Breast epithelium (tissue), 4 donors: Measurements from ENCODE around the gene LMAN2. TPM values are rescaled to one million over a fixed set of nuclear protein-coding genes. Genes with fewer than 3 reads are reported as not detected.

Source experiments
- DNase-seq, 2 donors: peaks; one replicate each; pipeline ENCODE4 v3.0.0-alpha.2; 2019; ENCODE audit warnings: low spot score in 2 of 2
- H3K27ac ChIP-seq, 2 donors: fragments of 200-600 bp; sonication (generic) in 1 of 2; one replicate each; pipeline ENCODE4 v1.5.1; 2016 to 2019; ENCODE audit warnings: mild to moderate bottlenecking in 1 of 2
- H3K27me3 ChIP-seq, 2 donors: fragments of 200-600 bp; sonication (generic) in 1 of 2; one replicate each; pipeline versions ENCODE4 v1.5.1 to v1.6.0; 2017 to 2019; ENCODE audit warnings: control low read depth in 1 of 2, mild to moderate bottlenecking in 1 of 2
- H3K36me3 ChIP-seq: fragments of 200-600 bp; one replicate; pipeline ENCODE4 v1.5.1; 2019
- H3K4me1 ChIP-seq, 2 donors: fragments of 200-600 bp; sonication (generic); one replicate each; pipeline ENCODE4 v1.5.1; 2016 to 2019; ENCODE audit warnings: control low read depth in 1 of 2
- H3K4me3 ChIP-seq, 3 donors: fragments of 200-600 bp; sonication (generic); 1 replicate in 2 of 3; 2 replicates in 1 of 3; pipeline ENCODE4 v1.5.1; 2016 to 2019; ENCODE audit warnings: mild to moderate bottlenecking in 3 of 3, moderate library complexity in 2 of 3
- H3K9me3 ChIP-seq, 2 donors: fragments of 200-600 bp; sonication (generic) in 1 of 2; one replicate each; pipeline ENCODE4 v1.5.1; 2016 to 2019; ENCODE audit warnings: control low read depth in 1 of 2
- CTCF ChIP-seq, 3 donors: fragments of 450-650 bp; IDR thresholded peaks; one replicate each; pipeline ENCODE4 v1.5.1; 2016 to 2017; ENCODE audit warnings: antibody characterized with exemption in 3 of 3, mild to moderate bottlenecking in 3 of 3, moderate library complexity in 3 of 3
- POLR2A ChIP-seq: fragments of 450-650 bp; IDR thresholded peaks from one replicate; pipeline ENCODE4 v1.6.1; 2016; ENCODE audit warnings: antibody characterized with exemption, mild to moderate bottlenecking, moderate library complexity
- POLR2AphosphoS5 ChIP-seq, 3 donors: sonication (generic); formaldehyde crosslinking; IDR thresholded peaks; one replicate each; pipeline ENCODE4 v1.6.1; 2017; ENCODE audit warnings: antibody characterized with exemption in 3 of 3
- intact Hi-C: fragments of 100-400 bp; cut with DNase I; formaldehyde crosslinking; loops from one replicate; pipeline ENCODE4 v1.15.1; 2023; ENCODE audit warnings: low total_unique reads
- total RNA-seq, 3 donors: library from RNA; depleted of rRNA; stranded (reverse); fragments of >200 nt; gene quantifications; one replicate each; pipeline ENCODE4 v1.1.0, GENCODE V29; 2016

The LMAN2 gene
- total RNA-seq, 3 donors from 2014 or later: 139 to 188 (median 170) TPM

- intact Hi-C loops: loop anchor here (10.0 kb wide), 1 partner anchor 54 kb away; no protein-coding TSS in a partner anchor
- Histone ChIP-seq H3K27me3 (no peaks in the 10 kb centered on the region), H3K9me3 (no peaks in the 10 kb centered on the region), H3K27ac (no peak overlapping the region), H3K4me3 (no peak overlapping the region), H3K36me3 (no peaks in the 10 kb centered on the region), H3K4me1 (peaks cover 10 to 13% of the 10 kb centered on the region in 2 donors)
- TF ChIP-seq POLR2A (no peak), POLR2AphosphoS5 (IDR thresholded peaks at IDR 0.05) (no peak), CTCF (IDR thresholded peaks at IDR 0.05) (no peak)
- peak in 1 of 2 donors; percentile 48 for DNase-seq
These were observed 41.1 kb downstream of the LMAN2 start for GRCh38 chr5:177310332-177310731.

- Histone ChIP-seq H3K4me1 (peaks cover 10 to 21% of the 10 kb centered on the region in 2 donors), H3K9me3 (no peaks in the 10 kb centered on the region), H3K36me3 (no peaks in the 10 kb centered on the region), H3K27ac (no peak overlapping the region), H3K4me3 (no peak overlapping the region), H3K27me3 (no peaks in the 10 kb centered on the region)
- TF ChIP-seq CTCF (IDR thresholded peaks at IDR 0.05) (peak; percentile 47 to 66 (median 50)), POLR2AphosphoS5 (IDR thresholded peaks at IDR 0.05) (no peak)
- peak in 1 of 2 donors; percentile 63 for DNase-seq
- intact Hi-C loops: loop anchor here (10.0 kb wide), 1 partner anchor 55 kb away; no protein-coding TSS in a partner anchor
These were observed 41.9 kb downstream of the LMAN2 start for GRCh38 chr5:177309351-177310191.

- Histone ChIP-seq H3K36me3 (no peaks in the 10 kb centered on the region), H3K27ac (no peak overlapping the region), H3K4me3 (no peak overlapping the region), H3K4me1 (peaks cover 10 to 24% of the 10 kb centered on the region in 2 donors), H3K9me3 (no peaks in the 10 kb centered on the region), H3K27me3 (no peaks in the 10 kb centered on the region)
- no peak for TF ChIP-seq POLR2AphosphoS5 (IDR thresholded peaks at IDR 0.05)
- TF ChIP-seq CTCF (IDR thresholded peaks at IDR 0.05): no peak
- TF ChIP-seq POLR2A: no peak
- intact Hi-C loops: no loop called here
- no peak for DNase-seq
These were observed 42.7 kb downstream of the LMAN2 start for GRCh38 chr5:177308740-177309139.

GRCh38 chr5:177307544-177308363 lies 43.7 kb downstream of the LMAN2 start:
- peak overlapping the region in 1 of 3 donors; percentile 3 for H3K4me3 ChIP-seq
- no peaks in the 10 kb centered on the region for H3K9me3 ChIP-seq
- no peak for DNase-seq
- H3K27me3 ChIP-seq: no peaks in the 10 kb centered on the region
- intact Hi-C loops: no loop called here
- H3K4me1 ChIP-seq: peaks cover 10 to 24% of the 10 kb centered on the region in 2 donors
- H3K27ac ChIP-seq: peak overlapping the region; percentile 46 to 81
- H3K36me3 ChIP-seq: no peaks in the 10 kb centered on the region
- no peak for TF ChIP-seq POLR2AphosphoS5 (IDR thresholded peaks at IDR 0.05)
- no peak for TF ChIP-seq POLR2A
- no peak for TF ChIP-seq CTCF (IDR thresholded peaks at IDR 0.05)
